Subcutaneous adipose tissue (tissue), 4 donors: Measurements from ENCODE around the gene KISS1R. TPM values are rescaled to one million over a fixed set of nuclear protein-coding genes. Genes with fewer than 3 reads are reported as not detected.

Experiments
- total RNA-seq, 4 donors: library from RNA; depleted of rRNA; stranded (reverse); fragments of >200 nt; gene quantifications; one replicate each; pipeline ENCODE4 v1.1.0, GENCODE V29; 2016
- TF ChIP-seq, protein P1 (sequence below): fragments of 450-650 bp; IDR thresholded peaks from one replicate; pipeline ENCODE4 v1.5.1; 2016; ENCODE audit warnings: low read depth, mild to moderate bottlenecking, control low read depth, antibody characterized with exemption, moderate library complexity

Gene KISS1R
- total RNA-seq, 4 donors from 2014 or later = not detected

DNA sequence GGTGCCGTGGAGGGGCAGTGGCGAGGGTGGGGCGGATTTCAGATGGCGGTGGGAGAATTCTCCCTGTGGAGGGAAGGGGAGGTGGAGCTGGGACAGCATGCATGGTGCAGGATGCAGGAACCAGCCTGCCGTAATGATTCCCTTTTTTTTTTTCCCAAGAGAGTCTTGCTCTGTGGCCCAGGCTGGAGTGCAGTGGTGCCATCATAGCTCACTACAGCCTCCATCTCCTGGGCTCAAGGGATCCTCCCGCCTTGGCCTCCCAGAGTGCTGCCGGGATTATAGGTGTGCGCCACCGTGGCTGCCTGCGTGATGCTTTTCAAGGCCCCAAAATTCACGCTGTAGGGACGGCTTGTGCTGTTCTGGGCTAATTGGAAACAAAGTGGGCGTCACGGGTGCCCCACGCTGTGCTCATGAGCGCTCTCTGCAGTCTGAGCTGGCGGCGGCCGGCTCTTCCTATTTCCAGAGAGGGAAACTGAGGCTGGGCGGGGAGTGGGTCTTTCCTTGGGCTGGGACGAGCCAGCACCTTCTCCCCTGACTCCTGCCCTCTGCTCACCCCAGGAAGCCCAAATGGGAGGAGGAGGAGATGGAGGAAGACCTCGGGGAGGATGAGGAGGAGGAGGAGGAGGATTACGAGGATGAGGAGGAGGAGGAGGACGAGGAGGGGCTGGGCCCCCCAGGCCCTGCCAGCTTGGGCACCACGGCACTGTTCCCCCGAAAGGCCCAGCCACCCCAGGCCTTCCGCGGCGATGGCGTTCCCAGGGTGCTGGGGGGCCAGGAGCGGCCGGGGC, 14.9 kb downstream of the KISS1R start:
- TF ChIP-seq, protein P1, sequence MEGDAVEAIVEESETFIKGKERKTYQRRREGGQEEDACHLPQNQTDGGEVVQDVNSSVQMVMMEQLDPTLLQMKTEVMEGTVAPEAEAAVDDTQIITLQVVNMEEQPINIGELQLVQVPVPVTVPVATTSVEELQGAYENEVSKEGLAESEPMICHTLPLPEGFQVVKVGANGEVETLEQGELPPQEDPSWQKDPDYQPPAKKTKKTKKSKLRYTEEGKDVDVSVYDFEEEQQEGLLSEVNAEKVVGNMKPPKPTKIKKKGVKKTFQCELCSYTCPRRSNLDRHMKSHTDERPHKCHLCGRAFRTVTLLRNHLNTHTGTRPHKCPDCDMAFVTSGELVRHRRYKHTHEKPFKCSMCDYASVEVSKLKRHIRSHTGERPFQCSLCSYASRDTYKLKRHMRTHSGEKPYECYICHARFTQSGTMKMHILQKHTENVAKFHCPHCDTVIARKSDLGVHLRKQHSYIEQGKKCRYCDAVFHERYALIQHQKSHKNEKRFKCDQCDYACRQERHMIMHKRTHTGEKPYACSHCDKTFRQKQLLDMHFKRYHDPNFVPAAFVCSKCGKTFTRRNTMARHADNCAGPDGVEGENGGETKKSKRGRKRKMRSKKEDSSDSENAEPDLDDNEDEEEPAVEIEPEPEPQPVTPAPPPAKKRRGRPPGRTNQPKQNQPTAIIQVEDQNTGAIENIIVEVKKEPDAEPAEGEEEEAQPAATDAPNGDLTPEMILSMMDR = no peak

DNA sequence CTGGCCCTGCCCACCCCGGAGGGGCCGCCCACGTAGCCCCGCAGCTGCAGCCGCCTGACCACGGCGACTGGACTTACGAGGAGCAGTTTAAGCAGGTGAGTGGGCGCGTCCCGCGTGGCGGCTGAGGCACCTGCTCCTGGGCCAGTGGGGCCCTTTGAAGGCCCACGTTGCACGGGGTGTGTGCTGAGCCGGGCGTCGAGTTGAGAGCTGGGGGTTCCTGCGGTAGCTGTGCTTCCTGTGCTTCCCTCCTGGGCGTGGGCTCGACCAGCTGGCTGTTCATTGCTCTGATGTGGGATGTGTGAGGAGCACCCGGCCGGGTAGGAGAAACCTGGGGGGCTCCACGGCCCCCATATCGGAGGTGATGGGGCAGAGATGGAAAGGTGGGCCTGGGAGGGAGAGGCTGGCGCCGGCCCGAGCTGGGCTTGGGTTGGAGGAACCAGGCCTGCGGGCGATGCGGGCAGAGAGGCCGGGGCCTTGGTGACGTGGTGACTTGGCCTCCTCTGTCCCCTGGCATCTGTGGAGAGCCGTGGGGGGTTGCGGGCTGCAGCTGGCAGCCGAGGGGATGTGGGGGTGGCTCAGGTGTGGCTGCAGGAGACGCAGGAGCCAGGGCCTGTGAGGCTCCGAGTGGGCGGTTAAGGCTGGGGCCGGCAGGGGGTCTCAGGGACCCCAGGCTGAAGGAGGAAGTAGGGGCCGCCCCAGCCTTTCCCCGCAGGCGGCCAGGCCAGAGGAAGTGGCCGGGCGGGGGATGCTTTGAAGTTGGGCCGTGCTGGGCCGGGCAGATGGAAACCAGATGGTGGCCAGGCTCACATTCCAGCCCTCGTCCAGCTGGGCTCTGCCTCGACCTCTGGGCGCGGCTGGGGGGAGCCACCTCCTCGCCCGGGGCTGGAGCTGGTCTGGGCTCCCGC, 15.8 kb downstream of the KISS1R start:
- TF ChIP-seq, protein P1 = no peak

DNA sequence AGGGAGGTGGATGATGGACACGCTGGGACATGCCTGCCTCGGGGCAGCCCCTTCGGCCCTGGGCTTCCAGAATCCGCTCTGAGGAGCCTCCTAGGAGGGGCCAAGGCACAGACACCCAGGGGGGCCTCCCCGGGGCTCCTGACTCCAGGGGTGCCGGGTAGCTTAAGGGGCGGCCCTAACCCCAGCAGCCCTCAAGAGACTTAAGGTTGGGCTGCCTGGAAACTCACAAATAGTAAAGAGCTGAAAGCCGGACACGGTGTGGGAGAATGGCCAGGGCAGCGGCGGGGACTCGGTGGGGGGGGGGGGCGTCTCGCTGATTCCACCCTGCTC, 16.4 kb downstream of the KISS1R start:
- TF ChIP-seq, protein P1 = no peak

- TF ChIP-seq, protein P1 = no peak
These were observed 17.2 kb downstream of the KISS1R start for GRCh38 chr19:934197-934840.

GRCh38 chr19:934865-935479, 17.8 kb downstream of the KISS1R start:
- TF ChIP-seq, protein P1 = no peak

DNA sequence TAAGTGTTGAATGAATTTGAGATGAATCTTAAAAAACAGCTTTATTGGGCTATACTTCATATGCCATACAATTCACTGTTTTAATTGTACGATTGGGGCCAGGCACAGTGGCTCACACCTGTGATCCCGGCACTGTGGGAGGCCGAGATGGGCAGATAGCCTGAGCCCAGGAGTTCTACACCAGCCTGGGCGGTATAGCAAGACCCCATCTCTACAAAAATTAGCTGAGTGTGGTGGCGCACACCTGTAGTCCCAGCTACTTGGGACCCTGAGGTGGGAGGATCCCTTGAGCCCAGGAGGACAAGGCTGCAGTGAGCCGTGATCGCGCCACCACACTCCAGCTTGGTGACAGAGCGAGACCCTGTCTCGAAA, 19.0 kb downstream of the KISS1R start:
- TF ChIP-seq, protein P1 = no peak

DNA sequence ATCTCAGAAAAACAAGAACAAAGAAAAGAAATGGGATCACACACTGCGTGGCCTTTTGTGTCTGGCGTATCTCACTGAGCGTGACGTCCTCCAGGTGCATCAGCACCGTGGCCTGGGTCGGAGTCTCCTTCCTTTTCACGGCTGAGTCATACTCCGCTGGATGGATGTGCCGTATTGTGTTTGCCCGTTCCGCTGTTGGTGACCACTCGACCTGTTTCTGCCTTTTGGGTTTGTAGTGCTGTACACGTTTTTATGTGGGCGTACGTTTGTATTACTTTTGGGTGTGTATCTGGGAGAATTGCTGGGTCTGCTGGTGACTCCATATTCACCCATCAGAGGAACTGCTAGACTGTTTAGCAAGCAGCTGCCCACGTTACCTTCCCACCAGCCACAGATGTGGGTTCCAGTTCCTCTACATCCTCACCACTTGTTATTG, 20.1 kb downstream of the KISS1R start:
- TF ChIP-seq, protein P1 = no peak
